ENCODE results near the gene SMPD3. TPM values are rescaled to one million over a fixed set of nuclear protein-coding genes. Genes with fewer than 3 reads are reported as not detected.

The SMPD3 gene
- total and polyA plus RNA-seq, 2 experiments from 2014 or later, result 0.57 to 0.83 TPM

DNA sequence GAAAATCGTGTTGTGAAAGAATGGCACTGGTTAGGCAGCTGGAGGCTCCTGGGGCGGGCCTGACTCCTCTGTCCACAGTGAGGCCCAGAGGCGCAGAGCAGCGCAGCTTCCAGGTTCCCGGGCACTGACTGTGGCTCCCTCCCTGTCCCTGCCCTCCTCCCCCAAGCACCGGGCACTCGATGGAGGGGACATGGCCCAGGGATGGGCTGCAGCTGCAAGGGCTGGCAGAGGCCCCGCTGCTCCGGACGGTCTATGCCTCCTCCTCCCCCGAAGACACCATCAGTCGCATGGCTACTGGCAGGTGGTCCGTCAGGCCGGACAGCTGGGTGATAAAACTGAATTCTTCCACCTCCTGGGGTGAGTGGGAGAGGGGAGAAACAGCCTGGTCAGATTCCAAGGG is 87.4 kb downstream of the SMPD3 start:
- peaks cover 5% of the 10 kb centered on the region for H3K27me3 Mint-ChIP-seq (ENCODE audit: insufficient read depth, low read depth, poor library complexity)
- no peak for ATAC-seq

DNA sequence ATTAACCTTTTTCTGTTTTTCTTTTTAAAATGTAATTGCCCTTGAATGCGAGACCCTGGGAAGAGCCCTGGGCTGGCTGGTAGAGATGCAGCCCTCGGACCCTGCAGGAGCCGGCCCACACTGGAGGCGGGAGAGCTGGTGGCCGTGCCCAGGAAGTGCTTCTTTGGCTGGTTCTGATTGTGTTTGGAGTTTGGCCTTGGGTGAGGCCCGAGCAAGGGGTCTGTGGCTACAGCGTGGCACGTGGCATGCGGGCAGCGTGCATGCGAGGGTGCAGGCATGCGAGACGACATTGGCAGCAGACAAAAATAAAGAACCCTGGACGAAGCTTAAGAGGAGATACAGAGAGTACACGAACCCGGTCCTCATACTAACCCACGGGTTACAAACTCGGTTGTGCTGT is 87.8 kb downstream of the SMPD3 start:
- H3F3A ChIP-seq (replicated peaks; ENCODE audit: low read depth), result no peaks in the 10 kb centered on the region
- no peaks in the 10 kb centered on the region for H3K79me2 ChIP-seq (replicated peaks; ENCODE audit: insufficient read depth)
- DNase-seq (ENCODE audit: low spot score), result no peak
- H2AFZ ChIP-seq, result no peak overlapping the region
- Mint-ChIP-seq H3K36me3 (ENCODE audit: low read depth) (peaks cover 9% of the 10 kb centered on the region; the same call in 2 of the 3 replicates), H3K4me1 (peaks cover 20% of the 10 kb centered on the region), H3K9me3 (no peaks in the 10 kb centered on the region), H3K27ac (peak overlapping the region; percentile 23; the same call in 1 of the 2 replicates), H3K27me3 (ENCODE audit: insufficient read depth, low read depth, poor library complexity) (peaks cover 3% of the 10 kb centered on the region), H3K4me3 (no peak overlapping the region)
- no peak overlapping the region for H3K4me2 ChIP-seq
- no peak overlapping the region for H3K27ac ChIP-seq (ENCODE audit: low read depth)
- no peak overlapping the region for H3K4me3 ChIP-seq
- no peaks in the 10 kb centered on the region for H3K27me3 ChIP-seq (ENCODE audit: insufficient read depth)
- no peak for ATAC-seq
- no peaks in the 10 kb centered on the region; the same call in 1 of the 2 replicates for H3K36me3 ChIP-seq (ENCODE audit: insufficient read depth)
- no peaks in the 10 kb centered on the region for H3K9me2 ChIP-seq (ENCODE audit: insufficient read depth)
- H3K4me1 ChIP-seq (ENCODE audit: insufficient read depth), result no peaks in the 10 kb centered on the region
- no peaks in the 10 kb centered on the region; the same call in 1 of the 2 replicates for H4K20me1 ChIP-seq (replicated peaks; ENCODE audit: insufficient read depth)
- TF ChIP-seq POLR2AphosphoS5 (IDR thresholded peaks at IDR 0.05; ENCODE audit: low read depth), result no peak
- TF ChIP-seq, protein P1, sequence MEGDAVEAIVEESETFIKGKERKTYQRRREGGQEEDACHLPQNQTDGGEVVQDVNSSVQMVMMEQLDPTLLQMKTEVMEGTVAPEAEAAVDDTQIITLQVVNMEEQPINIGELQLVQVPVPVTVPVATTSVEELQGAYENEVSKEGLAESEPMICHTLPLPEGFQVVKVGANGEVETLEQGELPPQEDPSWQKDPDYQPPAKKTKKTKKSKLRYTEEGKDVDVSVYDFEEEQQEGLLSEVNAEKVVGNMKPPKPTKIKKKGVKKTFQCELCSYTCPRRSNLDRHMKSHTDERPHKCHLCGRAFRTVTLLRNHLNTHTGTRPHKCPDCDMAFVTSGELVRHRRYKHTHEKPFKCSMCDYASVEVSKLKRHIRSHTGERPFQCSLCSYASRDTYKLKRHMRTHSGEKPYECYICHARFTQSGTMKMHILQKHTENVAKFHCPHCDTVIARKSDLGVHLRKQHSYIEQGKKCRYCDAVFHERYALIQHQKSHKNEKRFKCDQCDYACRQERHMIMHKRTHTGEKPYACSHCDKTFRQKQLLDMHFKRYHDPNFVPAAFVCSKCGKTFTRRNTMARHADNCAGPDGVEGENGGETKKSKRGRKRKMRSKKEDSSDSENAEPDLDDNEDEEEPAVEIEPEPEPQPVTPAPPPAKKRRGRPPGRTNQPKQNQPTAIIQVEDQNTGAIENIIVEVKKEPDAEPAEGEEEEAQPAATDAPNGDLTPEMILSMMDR (conservative IDR thresholded peaks at IDR 0.05; ENCODE audit: low read depth in 2 of 2), result no peak
- TF ChIP-seq STAT1 (IDR thresholded peaks at IDR 0.05; ENCODE audit: unreplicated experiment), result no peak
- no peak for TF ChIP-seq ZNF331 (CRISPR knock-in tag; IDR thresholded peaks at IDR 0.05; ENCODE audit: low read depth)
- no peak for TF ChIP-seq EZH2 (IDR thresholded peaks at IDR 0.05; ENCODE audit: low read depth, unreplicated experiment)

More for the DNA sequence above, 87.4 kb downstream of the SMPD3 start:
- TF ChIP-seq ZNF331 (CRISPR knock-in tag; IDR thresholded peaks at IDR 0.05; ENCODE audit: low read depth), result no peak
- TF ChIP-seq, protein P2, sequence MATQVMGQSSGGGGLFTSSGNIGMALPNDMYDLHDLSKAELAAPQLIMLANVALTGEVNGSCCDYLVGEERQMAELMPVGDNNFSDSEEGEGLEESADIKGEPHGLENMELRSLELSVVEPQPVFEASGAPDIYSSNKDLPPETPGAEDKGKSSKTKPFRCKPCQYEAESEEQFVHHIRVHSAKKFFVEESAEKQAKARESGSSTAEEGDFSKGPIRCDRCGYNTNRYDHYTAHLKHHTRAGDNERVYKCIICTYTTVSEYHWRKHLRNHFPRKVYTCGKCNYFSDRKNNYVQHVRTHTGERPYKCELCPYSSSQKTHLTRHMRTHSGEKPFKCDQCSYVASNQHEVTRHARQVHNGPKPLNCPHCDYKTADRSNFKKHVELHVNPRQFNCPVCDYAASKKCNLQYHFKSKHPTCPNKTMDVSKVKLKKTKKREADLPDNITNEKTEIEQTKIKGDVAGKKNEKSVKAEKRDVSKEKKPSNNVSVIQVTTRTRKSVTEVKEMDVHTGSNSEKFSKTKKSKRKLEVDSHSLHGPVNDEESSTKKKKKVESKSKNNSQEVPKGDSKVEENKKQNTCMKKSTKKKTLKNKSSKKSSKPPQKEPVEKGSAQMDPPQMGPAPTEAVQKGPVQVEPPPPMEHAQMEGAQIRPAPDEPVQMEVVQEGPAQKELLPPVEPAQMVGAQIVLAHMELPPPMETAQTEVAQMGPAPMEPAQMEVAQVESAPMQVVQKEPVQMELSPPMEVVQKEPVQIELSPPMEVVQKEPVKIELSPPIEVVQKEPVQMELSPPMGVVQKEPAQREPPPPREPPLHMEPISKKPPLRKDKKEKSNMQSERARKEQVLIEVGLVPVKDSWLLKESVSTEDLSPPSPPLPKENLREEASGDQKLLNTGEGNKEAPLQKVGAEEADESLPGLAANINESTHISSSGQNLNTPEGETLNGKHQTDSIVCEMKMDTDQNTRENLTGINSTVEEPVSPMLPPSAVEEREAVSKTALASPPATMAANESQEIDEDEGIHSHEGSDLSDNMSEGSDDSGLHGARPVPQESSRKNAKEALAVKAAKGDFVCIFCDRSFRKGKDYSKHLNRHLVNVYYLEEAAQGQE (IDR thresholded peaks at IDR 0.05; ENCODE audit: unreplicated experiment), result no peak
- no peak for TF ChIP-seq NANOG (IDR thresholded peaks at IDR 0.05; ENCODE audit: borderline replicate concordance)
- TF ChIP-seq EZH2phosphoT487 (IDR thresholded peaks at IDR 0.05; ENCODE audit: unreplicated experiment), result no peak
- TF ChIP-seq EZH2 (IDR thresholded peaks at IDR 0.05; ENCODE audit: low read depth, unreplicated experiment), result no peak
- TF ChIP-seq JUNB (IDR thresholded peaks at IDR 0.05; ENCODE audit: unreplicated experiment), result no peak
- TF ChIP-seq, protein P3, sequence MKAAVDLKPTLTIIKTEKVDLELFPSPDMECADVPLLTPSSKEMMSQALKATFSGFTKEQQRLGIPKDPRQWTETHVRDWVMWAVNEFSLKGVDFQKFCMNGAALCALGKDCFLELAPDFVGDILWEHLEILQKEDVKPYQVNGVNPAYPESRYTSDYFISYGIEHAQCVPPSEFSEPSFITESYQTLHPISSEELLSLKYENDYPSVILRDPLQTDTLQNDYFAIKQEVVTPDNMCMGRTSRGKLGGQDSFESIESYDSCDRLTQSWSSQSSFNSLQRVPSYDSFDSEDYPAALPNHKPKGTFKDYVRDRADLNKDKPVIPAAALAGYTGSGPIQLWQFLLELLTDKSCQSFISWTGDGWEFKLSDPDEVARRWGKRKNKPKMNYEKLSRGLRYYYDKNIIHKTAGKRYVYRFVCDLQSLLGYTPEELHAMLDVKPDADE (IDR thresholded peaks at IDR 0.05), result no peak
- no peak for TF ChIP-seq ZNF114 (CRISPR knock-in tag; IDR thresholded peaks at IDR 0.05)
- Mint-ChIP-seq H3K9me3 (no peaks in the 10 kb centered on the region), H3K27ac (no peak overlapping the region), H3K4me3 (no peak overlapping the region), H3K36me3 (ENCODE audit: low read depth) (peaks cover 9% of the 10 kb centered on the region; the same call in 2 of the 3 replicates), H3K4me1 (peaks cover 20% of the 10 kb centered on the region)
- H2AFZ ChIP-seq, result no peak overlapping the region
- DNase-seq (ENCODE audit: low spot score), result no peak
- H3F3A ChIP-seq (replicated peaks; ENCODE audit: low read depth), result no peaks in the 10 kb centered on the region
- H3K4me3 ChIP-seq, result no peak overlapping the region
- H3K36me3 ChIP-seq (ENCODE audit: insufficient read depth), result no peaks in the 10 kb centered on the region; the same call in 1 of the 2 replicates
- no peaks in the 10 kb centered on the region for H3K79me2 ChIP-seq (replicated peaks; ENCODE audit: insufficient read depth)
- no peaks in the 10 kb centered on the region for H3K9me2 ChIP-seq (ENCODE audit: insufficient read depth)
- no peaks in the 10 kb centered on the region for H3K4me1 ChIP-seq (ENCODE audit: insufficient read depth)
- no peaks in the 10 kb centered on the region; the same call in 1 of the 2 replicates for H4K20me1 ChIP-seq (replicated peaks; ENCODE audit: insufficient read depth)
- H3K4me2 ChIP-seq, result no peak overlapping the region
- H3K27me3 ChIP-seq (ENCODE audit: insufficient read depth), result no peaks in the 10 kb centered on the region
- H3K27ac ChIP-seq (ENCODE audit: low read depth), result no peak overlapping the region
